ENCODE results near the gene SNTG2. TPM values are rescaled to one million over a fixed set of nuclear protein-coding genes. Genes with fewer than 3 reads are reported as not detected.
"Not testable (repeated sequence)": the region's sequence is repeated elsewhere in the genome, so short reads cannot be mapped to it uniquely, and the experiment has no call there.

Gene SNTG2
- total RNA-seq, 1 experiment from 2014 or later, result not detected

DNA sequence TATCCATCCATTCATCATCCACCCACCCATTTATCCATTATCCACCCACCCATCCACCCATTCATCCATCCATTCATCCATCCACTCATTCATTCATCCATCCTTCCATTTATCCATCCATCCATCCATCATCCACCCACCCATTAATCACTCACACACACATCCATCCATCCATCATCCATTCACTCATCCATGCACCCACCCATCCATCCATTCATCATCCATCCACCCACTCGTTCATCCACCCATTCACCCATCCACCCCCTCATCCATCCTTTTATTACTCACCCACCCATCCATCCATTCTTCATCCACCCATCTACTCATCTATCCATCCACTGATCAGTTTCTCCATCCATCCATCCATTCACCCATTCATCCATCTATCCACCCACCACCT, 454.5 kb downstream of the SNTG2 start:
- no peaks in the 10 kb centered on the region for H3K9me3 ChIP-seq
- DNase-seq, result no peak
- no peaks in the 10 kb centered on the region for H3K27me3 ChIP-seq
- no peak overlapping the region for H3K4me3 ChIP-seq
- H3K36me3 ChIP-seq, result no peaks in the 10 kb centered on the region

- DNase-seq, result no peak
- Histone ChIP-seq H3K27me3 (no peaks in the 10 kb centered on the region), H3K4me3 (no peak overlapping the region), H3K9me3 (no peaks in the 10 kb centered on the region), H3K36me3 (no peaks in the 10 kb centered on the region)
Observed at GRCh38 chr2:1405967-1406366, 455.3 kb downstream of the SNTG2 start.

DNA sequence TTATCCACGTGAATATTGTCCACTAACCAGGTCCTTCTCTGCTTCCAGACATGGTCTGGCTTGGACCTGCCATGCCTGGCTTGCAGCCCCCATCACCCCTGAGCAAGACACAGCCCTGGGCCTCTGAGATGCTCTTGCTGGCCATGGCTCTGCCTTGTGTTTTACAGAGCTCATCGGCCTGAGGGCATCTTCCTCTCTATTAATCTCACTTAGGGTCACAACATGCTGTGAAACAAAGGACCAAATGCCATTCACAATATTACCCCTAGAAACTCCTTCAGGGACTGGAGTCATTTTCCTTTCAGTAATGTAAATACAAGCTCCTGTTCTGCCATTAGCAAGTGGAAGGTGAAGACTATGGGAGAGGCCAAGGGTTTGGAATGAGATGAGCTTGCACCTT, 455.8 kb downstream of the SNTG2 start:
- no peaks in the 10 kb centered on the region for H3K36me3 ChIP-seq
- no peaks in the 10 kb centered on the region for H3K9me3 ChIP-seq
- DNase-seq, result no peak
- no peak overlapping the region for H3K4me3 ChIP-seq
- no peaks in the 10 kb centered on the region for H3K27me3 ChIP-seq

GRCh38 chr2:1407950-1408675, 457.5 kb downstream of the SNTG2 start:
- no peak for DNase-seq
- no peaks in the 10 kb centered on the region for H3K27me3 ChIP-seq
- H3K4me3 ChIP-seq, result no peak overlapping the region
- no peaks in the 10 kb centered on the region for H3K9me3 ChIP-seq
- H3K36me3 ChIP-seq, result no peaks in the 10 kb centered on the region

- Histone ChIP-seq H3K27me3 (no peaks in the 10 kb centered on the region), H3K4me3 (no peak within 1 kb of the TSS), H3K36me3 (no peaks in the 10 kb centered on the region), H3K9me3 (peaks cover 6% of the 10 kb centered on the region; the same call in 1 of the 2 replicates)
- DNase-seq, result no peak
Observed at GRCh38 chr2:1413156-1413710, 462.6 kb downstream of the SNTG2 start, which contains the start of gene TPO. Gene TPO (plus strand): TSS chr2:1413463. CDS start chr2:1414409, 946 bp downstream.

GRCh38 chr2:1414121-1414520, 463.5 kb downstream of the SNTG2 start:
- no peaks in the 10 kb centered on the region for H3K27me3 ChIP-seq
- H3K9me3 ChIP-seq, result peaks cover 6% of the 10 kb centered on the region; the same call in 1 of the 2 replicates
- DNase-seq, result no peak
- H3K36me3 ChIP-seq, result no peaks in the 10 kb centered on the region
- H3K4me3 ChIP-seq, result no peak overlapping the region

- not testable (repeated sequence) for H3K9me3 ChIP-seq, H3K27me3 ChIP-seq, H3K36me3 ChIP-seq, DNase-seq, H3K4me3 ChIP-seq
Observed at GRCh38 chr2:1414901-1415300, 464.3 kb downstream of the SNTG2 start.

- H3K9me3 ChIP-seq, result peaks cover 6% of the 10 kb centered on the region; the same call in 1 of the 2 replicates
- H3K4me3 ChIP-seq, result no peak overlapping the region
- no peaks in the 10 kb centered on the region for H3K27me3 ChIP-seq
- no peaks in the 10 kb centered on the region for H3K36me3 ChIP-seq
- DNase-seq, result no peak
Observed at GRCh38 chr2:1415501-1415900, 464.9 kb downstream of the SNTG2 start.
